Activated CD8-positive, alpha-beta T cell treated with anti-CD3 and anti-CD28 coated beads, Interleukin-2, amount 10 ng/mL, durations not matched to agents 7 days and 5 days (primary cell): Measurements from ENCODE around the gene MRTFA. TPM values are rescaled to one million over a fixed set of nuclear protein-coding genes. Genes with fewer than 3 reads are reported as not detected.

Experiments
- ATAC-seq: fragments of 150-1000 bp; cut with Tn5 transposase; one replicate; pipeline ENCODE4 v1.10.0; 2021; ENCODE audit warnings: moderate library complexity
- CTCF ChIA-PET: fragments of 350-600 bp; sonication (Branson Sonifier 250); formaldehyde crosslinking; loops from one replicate; lab custom pipeline; 2021; ENCODE audit warnings: antibody characterized with exemption; lab: Charles Lee
- POLR2A ChIA-PET: fragments of 350-600 bp; sonication (Branson Sonifier 250); formaldehyde crosslinking; loops from one replicate; lab custom pipeline; 2021; ENCODE audit warnings: antibody characterized with exemption; lab: Charles Lee
- DNase-seq: peaks from one replicate; pipeline ENCODE4 v3.0.0-alpha.2; 2020
- H3K27ac Mint-ChIP-seq: one replicate; pipeline ENCODE4 v1.8.0; 2021; ENCODE audit warnings: mild to moderate bottlenecking, mixed read lengths
- H3K27me3 Mint-ChIP-seq: one replicate; pipeline ENCODE4 v1.8.0; 2021; ENCODE audit warnings: low read depth, mixed read lengths
- H3K36me3 Mint-ChIP-seq: one replicate; pipeline ENCODE4 v1.8.0; 2021; ENCODE audit warnings: low read depth, mixed read lengths
- H3K4me1 Mint-ChIP-seq: one replicate; pipeline ENCODE4 v1.8.0; 2021; ENCODE audit warnings: low read depth, mixed read lengths
- H3K4me3 Mint-ChIP-seq: one replicate; pipeline ENCODE4 v1.8.0; 2021; ENCODE audit warnings: mild to moderate bottlenecking, mixed read lengths
- H3K9me3 Mint-ChIP-seq: one replicate; pipeline ENCODE4 v1.8.0; 2022; ENCODE audit warnings: mixed read lengths; ENCODE audit not compliant: insufficient read depth
- total RNA-seq, 2 experiments: library from RNA; stranded (reverse); gene quantifications; one replicate each; pipeline ENCODE4 v1.2.3, GENCODE V29; 2021

MRTFA gene
- total RNA-seq, 2 experiments from 2014 or later, result 65.0 to 65.1 TPM

DNA sequence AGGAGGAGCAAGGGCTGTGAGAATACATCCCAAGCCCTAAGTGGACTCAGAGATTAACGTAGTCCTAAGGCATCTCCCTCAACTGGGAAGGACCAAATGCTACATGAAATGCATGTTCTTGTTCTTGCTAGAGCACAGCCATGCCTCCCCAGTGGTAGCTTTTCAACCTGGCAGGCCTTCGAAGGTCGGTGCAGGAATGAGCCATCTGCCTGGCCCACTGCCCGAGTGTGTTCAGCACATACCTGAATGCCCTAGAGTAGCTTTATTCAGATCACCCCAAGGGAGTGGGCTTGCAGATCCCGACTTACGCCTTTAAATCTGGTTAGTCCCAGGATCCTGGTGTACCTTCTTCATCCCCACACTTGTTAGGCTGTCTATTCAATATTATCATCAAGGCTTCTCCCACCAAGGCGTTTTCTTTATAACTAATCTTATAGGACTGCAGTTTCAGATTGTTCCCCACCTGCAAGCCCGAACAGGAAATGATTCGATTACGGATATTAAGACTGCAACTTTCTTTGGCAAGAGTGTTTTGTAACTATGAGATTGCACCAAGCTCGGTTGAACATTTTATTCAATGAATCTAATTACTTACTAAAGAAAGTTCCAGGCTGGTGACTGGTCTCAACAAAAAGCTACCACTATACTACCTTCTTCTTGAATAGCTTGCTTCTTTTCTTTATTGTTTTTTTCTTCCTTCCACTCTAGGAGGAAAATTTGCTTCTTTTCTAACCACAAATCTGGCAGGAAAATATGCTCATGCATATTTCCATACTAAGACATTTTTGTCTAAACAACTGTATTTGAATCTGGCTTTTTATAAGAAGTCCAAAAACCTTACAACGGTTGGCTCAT, 150.5 kb downstream of the MRTFA start:
- peaks cover 32% of the 10 kb centered on the region for H3K4me1 Mint-ChIP-seq
- CTCF ChIA-PET, result interaction anchor here (0.6 to 4.6 kb wide), 11 partner anchors 13 to 455 kb away, joined by 3 to 153 read pairs (median 5); no protein-coding TSS in a partner anchor

DNA sequence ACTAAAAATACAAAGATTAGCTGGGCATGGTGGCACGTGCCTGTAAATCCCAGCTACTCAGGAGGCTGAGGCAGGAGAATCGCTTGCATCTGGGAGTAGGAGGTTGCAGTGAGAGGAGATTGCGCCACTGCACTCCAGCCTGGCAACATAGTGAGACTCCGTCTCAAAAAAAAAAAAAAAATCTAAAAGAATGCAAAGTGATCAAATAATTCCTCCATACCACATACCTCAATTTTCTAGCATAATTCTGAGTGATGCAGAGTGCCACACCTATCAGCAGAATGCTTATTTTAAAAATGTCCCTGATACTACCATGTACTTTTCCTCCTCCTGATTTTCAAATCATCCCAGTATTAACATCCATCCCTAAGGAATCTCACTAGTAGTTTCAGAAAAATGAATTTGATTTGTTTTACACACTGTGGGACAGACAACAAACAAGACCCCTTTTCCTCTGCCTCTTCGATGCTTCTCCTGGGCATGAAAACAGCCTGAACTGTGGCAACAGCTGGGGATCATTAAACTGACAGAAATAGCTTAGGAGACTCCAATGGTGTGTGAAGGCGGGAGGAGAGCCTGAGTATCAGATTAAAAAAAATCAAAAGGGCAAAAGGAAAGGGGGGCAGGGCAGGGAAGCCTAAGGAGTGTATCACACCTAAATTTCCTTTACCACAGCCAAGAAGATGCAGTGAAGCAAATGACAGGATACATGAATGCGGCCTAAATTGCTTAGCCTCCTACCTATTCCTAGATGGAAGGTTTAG, 151.4 kb downstream of the MRTFA start:
- no peak for DNase-seq
- Mint-ChIP-seq H3K4me3 (no peak overlapping the region), H3K4me1 (peaks cover 38% of the 10 kb centered on the region), H3K9me3 (no peaks in the 10 kb centered on the region), H3K27ac (no peak overlapping the region), H3K36me3 (peaks cover 4% of the 10 kb centered on the region), H3K27me3 (no peaks in the 10 kb centered on the region)
- no peak for ATAC-seq
- POLR2A ChIA-PET, result interaction anchor here (1.3 kb wide), 1 partner anchor 23 kb away, joined by 4 read pairs; no protein-coding TSS in a partner anchor
- CTCF ChIA-PET, result interaction anchor here (1.3 to 4.6 kb wide), 7 partner anchors 17 to 161 kb away, joined by 3 to 153 read pairs (median 14); no protein-coding TSS in a partner anchor

More for the DNA sequence above, 150.5 kb downstream of the MRTFA start:
- ATAC-seq (no peak), DNase-seq (no peak)
- H3K36me3 Mint-ChIP-seq, result peaks cover 6% of the 10 kb centered on the region
- H3K27me3 Mint-ChIP-seq, result no peaks in the 10 kb centered on the region
- no peaks in the 10 kb centered on the region for H3K9me3 Mint-ChIP-seq
- POLR2A ChIA-PET, result interaction anchor here (1.3 kb wide), 1 partner anchor 24 kb away, joined by 4 read pairs; no protein-coding TSS in a partner anchor
- no peak overlapping the region for H3K4me3 Mint-ChIP-seq
- H3K27ac Mint-ChIP-seq, result no peak overlapping the region

DNA sequence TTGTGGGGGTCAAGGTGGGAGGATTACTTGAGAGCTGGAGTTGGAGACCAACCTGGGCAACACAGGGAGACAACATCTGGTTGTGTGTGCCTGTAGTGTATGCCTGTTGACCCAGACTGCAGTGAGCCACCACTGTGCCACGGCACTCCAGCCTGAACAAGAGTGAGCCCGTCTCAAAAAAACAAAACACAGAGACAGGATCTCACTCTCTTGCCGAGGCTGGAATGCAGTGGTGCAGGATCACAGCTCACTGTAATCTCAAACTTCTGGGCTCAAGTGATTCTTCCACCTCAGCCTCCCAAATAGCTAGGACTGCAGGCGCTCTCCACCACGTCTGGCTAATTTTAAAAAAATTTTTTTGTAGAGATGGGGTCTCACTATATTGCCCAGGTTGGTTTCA, 153.6 kb downstream of the MRTFA start:
- CTCF ChIA-PET, result interaction anchor here (0.9 to 2.4 kb wide), 3 partner anchors 42 to 154 kb away, joined by 3 to 14 read pairs (median 3); partner anchors contain the start of gene MRTFA
- no peak for ATAC-seq
- Mint-ChIP-seq H3K4me1 (peaks cover 50% of the 10 kb centered on the region), H3K9me3 (no peaks in the 10 kb centered on the region), H3K36me3 (peaks cover 4% of the 10 kb centered on the region), H3K27me3 (no peaks in the 10 kb centered on the region), H3K4me3 (no peak overlapping the region), H3K27ac (no peak overlapping the region)
- POLR2A ChIA-PET, result interaction anchor here (0.7 kb wide), 1 partner anchor 101 kb away, joined by 3 read pairs; no protein-coding TSS in a partner anchor
- no peak for DNase-seq

DNA sequence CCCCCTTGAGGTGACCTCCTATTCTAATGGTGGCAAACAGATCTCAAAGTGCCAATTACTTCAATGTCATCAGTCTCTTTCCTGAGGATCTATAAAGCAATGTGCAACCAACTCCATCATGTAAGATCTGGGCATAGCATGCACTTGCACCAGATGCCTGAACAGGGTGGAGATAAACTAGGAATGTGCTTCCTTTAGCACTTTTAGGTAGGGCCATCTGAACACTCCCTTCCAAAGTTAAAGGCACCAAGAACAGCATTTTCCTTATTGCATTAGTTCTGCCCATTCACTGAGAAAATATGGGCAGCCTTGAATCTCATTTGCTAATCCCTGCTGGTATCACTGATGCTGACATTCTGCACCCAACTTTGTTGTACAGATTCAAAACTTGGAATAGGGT, 154.1 kb downstream of the MRTFA start:
- DNase-seq, result no peak
- H3K27ac Mint-ChIP-seq, result no peak overlapping the region
- no peak for ATAC-seq
- peaks cover 49% of the 10 kb centered on the region for H3K4me1 Mint-ChIP-seq
- peaks cover 4% of the 10 kb centered on the region for H3K36me3 Mint-ChIP-seq
- CTCF ChIA-PET, result interaction anchor here (1.1 to 2.4 kb wide), 2 partner anchors 45 to 154 kb away, joined by 3 to 14 read pairs; partner anchors contain the start of gene MRTFA
- POLR2A ChIA-PET, result no interaction called here
- no peaks in the 10 kb centered on the region for H3K27me3 Mint-ChIP-seq
- H3K9me3 Mint-ChIP-seq, result no peaks in the 10 kb centered on the region
- no peak overlapping the region for H3K4me3 Mint-ChIP-seq

DNA sequence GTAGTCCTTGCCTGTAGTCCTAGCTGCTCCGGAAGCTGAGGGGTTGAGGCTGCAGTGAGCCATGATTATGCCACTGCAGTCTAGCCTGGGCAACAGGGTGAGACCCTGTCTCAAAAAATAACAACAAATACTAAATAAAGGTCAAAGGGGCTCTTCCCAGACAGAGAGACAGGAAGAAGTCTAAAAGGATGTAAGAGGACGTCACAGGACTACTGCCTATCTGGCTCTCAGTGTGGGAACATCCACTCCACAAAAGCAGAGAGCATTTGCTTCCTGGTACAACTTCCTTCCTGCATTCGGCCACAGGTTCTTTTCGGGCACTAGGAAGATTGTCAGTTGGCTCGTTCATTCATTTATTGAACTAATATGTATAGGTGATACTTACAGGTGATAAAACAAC, 155.5 kb downstream of the MRTFA start:
- DNase-seq, result no peak
- POLR2A ChIA-PET, result no interaction called here
- ATAC-seq, result no peak
- Mint-ChIP-seq H3K36me3 (peaks cover 4% of the 10 kb centered on the region), H3K4me1 (peaks cover 46% of the 10 kb centered on the region), H3K27ac (no peak overlapping the region), H3K9me3 (no peaks in the 10 kb centered on the region), H3K27me3 (no peaks in the 10 kb centered on the region), H3K4me3 (no peak overlapping the region)
- CTCF ChIA-PET, result interaction anchor here (1.0 kb wide), 1 partner anchor 45 kb away, joined by 3 read pairs; no protein-coding TSS in a partner anchor

DNA sequence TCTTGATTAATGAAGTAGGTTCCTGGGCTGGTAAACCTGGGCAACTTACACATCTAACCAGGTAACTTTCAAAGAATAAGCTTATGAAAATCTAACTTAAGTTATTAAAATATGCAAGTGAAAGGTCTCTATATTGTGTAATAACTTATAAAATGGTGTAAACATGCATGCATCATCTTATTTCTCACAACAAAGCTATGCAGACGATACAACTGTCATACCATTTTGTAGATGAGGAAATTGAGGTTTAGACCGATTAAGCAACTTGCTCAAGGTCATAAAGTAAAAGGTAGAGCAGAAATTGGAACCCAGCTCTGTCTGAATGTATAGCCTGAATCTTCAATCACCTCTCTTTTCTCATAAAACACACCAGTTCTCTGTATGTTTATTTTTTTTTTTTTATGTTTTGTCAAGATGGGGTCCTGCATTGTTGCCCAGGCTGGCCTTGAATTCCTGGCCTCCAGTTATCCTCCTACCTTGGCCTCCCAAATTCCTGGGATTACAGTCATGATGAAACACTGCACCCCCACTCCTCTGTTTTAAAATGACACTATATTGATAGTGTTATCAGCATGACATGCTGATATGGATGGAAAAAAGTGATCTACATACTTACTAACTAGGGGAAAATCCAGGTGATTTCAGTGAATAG, 156.5 kb downstream of the MRTFA start:
- Mint-ChIP-seq H3K9me3 (no peaks in the 10 kb centered on the region), H3K36me3 (peaks cover 2% of the 10 kb centered on the region), H3K4me1 (peaks cover 42% of the 10 kb centered on the region), H3K27ac (no peak overlapping the region), H3K4me3 (no peak overlapping the region), H3K27me3 (no peaks in the 10 kb centered on the region)
- ATAC-seq (no peak), DNase-seq (no peak)
- ChIA-PET CTCF (interaction anchor here (0.9 to 2.1 kb wide), 10 partner anchors 8 to 132 kb away, joined by 3 to 24 read pairs (median 4); no protein-coding TSS in a partner anchor), POLR2A (no interaction called here)

DNA sequence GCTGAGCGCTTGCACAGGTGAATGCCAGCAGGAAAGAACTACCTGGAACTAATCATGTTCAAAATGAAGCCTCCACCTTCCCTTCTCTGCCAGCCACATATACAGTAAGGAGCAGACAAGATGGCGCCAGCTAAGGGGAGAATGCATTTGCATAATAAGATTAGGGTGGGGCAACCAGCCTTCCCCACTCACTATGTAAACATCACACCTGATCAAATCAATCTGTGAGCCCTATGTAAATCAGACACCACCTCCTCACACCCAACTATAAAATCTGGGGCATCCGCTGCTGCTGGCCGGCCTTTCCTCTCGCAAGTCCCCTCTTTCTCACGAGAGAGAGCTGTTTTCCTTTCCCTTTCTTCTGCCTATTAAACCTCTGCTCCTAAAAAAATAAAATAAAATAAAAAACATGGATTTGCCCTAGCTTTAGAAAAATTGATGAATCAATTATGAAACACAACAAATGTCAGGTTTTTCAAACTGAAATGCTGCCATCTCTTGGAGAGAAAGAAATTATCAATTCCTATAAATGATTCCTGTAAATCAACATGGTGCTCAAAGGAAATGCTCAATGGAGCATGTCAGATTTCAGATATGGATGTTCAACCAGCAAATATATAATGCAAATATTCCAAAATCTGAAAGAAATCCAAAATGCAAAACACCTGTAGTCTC, 157.3 kb downstream of the MRTFA start:
- Mint-ChIP-seq H3K4me1 (peaks cover 44% of the 10 kb centered on the region), H3K27me3 (no peaks in the 10 kb centered on the region), H3K36me3 (peaks cover 2% of the 10 kb centered on the region), H3K27ac (no peak overlapping the region), H3K9me3 (no peaks in the 10 kb centered on the region), H3K4me3 (no peak overlapping the region)
- no peak for ATAC-seq
- DNase-seq, result no peak
- POLR2A ChIA-PET, result no interaction called here
- CTCF ChIA-PET, result interaction anchor here (1.2 to 2.1 kb wide), 9 partner anchors 9 to 131 kb away, joined by 3 to 24 read pairs (median 4); no protein-coding TSS in a partner anchor

DNA sequence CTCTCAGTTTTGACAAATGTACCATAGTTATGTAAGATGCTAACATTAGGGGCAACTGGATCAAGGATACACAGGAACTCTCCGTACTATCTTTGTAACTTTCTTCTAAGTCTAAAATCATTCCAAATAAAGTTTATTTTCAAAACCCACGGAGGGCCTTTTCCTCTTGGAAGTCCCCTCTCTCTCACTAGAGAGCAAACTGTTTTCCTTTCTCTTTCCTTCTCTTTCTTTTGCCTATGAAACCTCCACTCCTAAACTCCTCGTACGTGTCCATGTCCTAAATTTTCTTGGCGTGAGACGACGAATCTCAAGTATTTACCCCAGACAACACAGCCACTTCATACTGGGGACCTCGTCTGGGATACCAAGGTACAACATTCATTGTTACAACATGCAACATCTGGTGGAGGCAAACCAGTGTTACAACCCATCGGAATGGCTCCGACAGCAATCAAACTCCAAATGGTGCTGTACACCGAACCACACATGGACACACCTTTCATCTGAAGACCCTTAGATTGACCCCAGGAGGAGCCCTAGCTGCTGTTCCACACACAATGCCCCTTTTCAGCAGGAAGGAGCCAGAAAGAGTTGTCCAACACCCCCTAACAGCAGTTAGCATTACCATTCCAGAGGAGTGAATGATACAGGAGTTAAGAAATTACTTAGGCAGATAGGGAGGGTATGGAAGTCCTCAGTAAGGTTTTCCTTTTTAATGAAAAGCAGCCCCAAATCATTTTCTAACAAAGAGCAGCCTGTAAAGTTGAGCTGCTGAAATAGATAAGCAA, 158.0 kb downstream of the MRTFA start:
- no peak for DNase-seq
- Mint-ChIP-seq H3K27ac (no peak overlapping the region), H3K36me3 (peaks cover 2% of the 10 kb centered on the region), H3K4me1 (peaks cover 51% of the 10 kb centered on the region), H3K4me3 (no peak overlapping the region), H3K27me3 (no peaks in the 10 kb centered on the region), H3K9me3 (no peaks in the 10 kb centered on the region)
- ATAC-seq, result no peak
- CTCF ChIA-PET, result interaction anchor here (0.6 to 2.1 kb wide), 10 partner anchors 10 to 131 kb away, joined by 3 to 24 read pairs (median 4); no protein-coding TSS in a partner anchor
- POLR2A ChIA-PET, result no interaction called here

DNA sequence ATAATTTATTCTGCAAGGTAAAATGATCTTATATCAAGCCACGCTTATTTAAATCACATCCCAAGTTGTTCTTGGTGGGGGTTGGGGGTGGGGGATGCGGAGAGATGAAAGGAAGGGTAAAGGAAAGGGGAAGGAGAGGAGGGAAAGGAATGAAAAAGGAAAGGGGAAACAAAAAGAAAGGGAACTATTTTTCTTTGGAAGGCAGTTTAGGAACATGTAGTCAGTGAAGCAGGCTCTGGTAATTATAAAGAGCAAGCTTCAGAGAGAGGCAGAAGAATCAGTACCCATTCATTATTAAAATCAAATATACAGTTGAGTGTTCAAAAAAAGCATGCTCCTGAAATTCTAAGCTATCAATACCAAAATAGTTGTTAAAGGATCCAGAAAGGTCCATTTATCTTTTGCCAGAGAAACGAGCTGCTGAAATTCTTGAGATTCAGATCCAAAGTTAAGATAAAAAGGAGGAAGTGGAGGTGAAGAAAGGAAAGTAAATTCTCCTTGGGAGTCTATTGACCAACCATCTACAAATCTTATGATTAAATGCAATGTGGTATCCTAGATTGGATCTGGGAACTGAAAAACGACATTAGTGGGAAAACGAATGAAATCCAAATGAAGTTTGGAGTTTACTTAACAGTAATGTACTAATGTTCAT, 158.7 kb downstream of the MRTFA start:
- Mint-ChIP-seq H3K4me1 (peaks cover 54% of the 10 kb centered on the region), H3K4me3 (no peak overlapping the region), H3K9me3 (no peaks in the 10 kb centered on the region), H3K36me3 (peaks cover 2% of the 10 kb centered on the region), H3K27ac (no peak overlapping the region), H3K27me3 (no peaks in the 10 kb centered on the region)
- no peak for DNase-seq
- ChIA-PET POLR2A (no interaction called here), CTCF (interaction anchor here (0.6 to 1.2 kb wide), 2 partner anchors 10 to 41 kb away, joined by 3 to 12 read pairs; no protein-coding TSS in a partner anchor)
- no peak for ATAC-seq

DNA sequence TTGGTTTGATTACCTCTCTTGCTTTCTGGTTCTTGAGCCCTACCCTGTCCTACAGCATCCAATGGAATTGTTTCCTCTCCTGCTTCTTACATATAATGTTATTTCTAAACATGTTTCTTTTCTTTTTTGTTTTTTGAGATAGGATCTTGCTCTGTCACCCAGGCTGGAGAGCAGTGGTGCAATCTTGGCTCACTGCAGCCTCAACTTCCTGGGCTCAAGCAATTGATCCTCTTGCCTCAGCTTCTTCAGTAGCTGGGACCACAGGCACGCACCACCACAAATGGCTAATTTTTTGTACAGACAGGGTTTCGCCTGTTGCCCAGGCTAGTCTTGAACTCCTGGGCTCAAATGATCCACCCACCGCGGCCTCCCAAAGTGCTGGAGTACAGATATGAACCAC, 160.2 kb downstream of the MRTFA start:
- Mint-ChIP-seq H3K4me1 (peaks cover 53% of the 10 kb centered on the region), H3K27ac (peak overlapping the region; percentile 13), H3K4me3 (no peak overlapping the region), H3K36me3 (no peaks in the 10 kb centered on the region), H3K9me3 (no peaks in the 10 kb centered on the region), H3K27me3 (no peaks in the 10 kb centered on the region)
- ChIA-PET CTCF (interaction anchor here (1.0 kb wide), 1 partner anchor 170 kb away, joined by 3 read pairs; no protein-coding TSS in a partner anchor), POLR2A (no interaction called here)
- DNase-seq (no peak), ATAC-seq (no peak)
